Panc1 (cell line): ENCODE results near the gene DUS1L.

ENCODE experiments used
- POLR2AphosphoS5 ChIP-seq: IDR thresholded peaks from 2 replicates; pipeline ENCODE4 v1.6.1; 2012; ENCODE audit warnings: mild to moderate bottlenecking, low read depth, low read length, moderate library complexity
- REST ChIP-seq, 2 experiments: IDR thresholded peaks; 2 replicates each; pipeline ENCODE4 v1.6.1; 2011 to 2012; ENCODE audit warnings: low read depth in 2 of 2, control low read depth in 1 of 2, low read length in 1 of 2, mild to moderate bottlenecking in 1 of 2, moderate library complexity in 1 of 2; ENCODE audit not compliant: insufficient read depth in 1 of 2
- SIN3A ChIP-seq: IDR thresholded peaks from 2 replicates; pipeline ENCODE4 v1.6.1; 2012; ENCODE audit warnings: low read depth, mild to moderate bottlenecking, low read length, moderate library complexity, borderline replicate concordance; ENCODE audit not compliant: insufficient read depth
- TCF7L2 ChIP-seq: IDR thresholded peaks from 2 replicates; pipeline ENCODE4 v1.6.1; 2011; ENCODE audit warnings: mild to moderate bottlenecking, low read depth, low read length, inconsistent platforms
- TF ChIP-seq, protein P1 (sequence below): fragments of 450-650 bp; IDR thresholded peaks from 2 replicates; pipeline ENCODE4 v1.5.1; 2017; ENCODE audit warnings: mild to moderate bottlenecking

- TF ChIP-seq POLR2AphosphoS5: peak; percentile 84
- TF ChIP-seq, protein P1, sequence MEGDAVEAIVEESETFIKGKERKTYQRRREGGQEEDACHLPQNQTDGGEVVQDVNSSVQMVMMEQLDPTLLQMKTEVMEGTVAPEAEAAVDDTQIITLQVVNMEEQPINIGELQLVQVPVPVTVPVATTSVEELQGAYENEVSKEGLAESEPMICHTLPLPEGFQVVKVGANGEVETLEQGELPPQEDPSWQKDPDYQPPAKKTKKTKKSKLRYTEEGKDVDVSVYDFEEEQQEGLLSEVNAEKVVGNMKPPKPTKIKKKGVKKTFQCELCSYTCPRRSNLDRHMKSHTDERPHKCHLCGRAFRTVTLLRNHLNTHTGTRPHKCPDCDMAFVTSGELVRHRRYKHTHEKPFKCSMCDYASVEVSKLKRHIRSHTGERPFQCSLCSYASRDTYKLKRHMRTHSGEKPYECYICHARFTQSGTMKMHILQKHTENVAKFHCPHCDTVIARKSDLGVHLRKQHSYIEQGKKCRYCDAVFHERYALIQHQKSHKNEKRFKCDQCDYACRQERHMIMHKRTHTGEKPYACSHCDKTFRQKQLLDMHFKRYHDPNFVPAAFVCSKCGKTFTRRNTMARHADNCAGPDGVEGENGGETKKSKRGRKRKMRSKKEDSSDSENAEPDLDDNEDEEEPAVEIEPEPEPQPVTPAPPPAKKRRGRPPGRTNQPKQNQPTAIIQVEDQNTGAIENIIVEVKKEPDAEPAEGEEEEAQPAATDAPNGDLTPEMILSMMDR: no peak
- 0 out of 2 replicates have a peak, but pooled peaks have one; percentile 33 for TF ChIP-seq SIN3A
- TF ChIP-seq REST (IDR thresholded peaks at IDR 0.05; ENCODE audit: insufficient read depth in 1 of 2, low read depth in 2 of 2, low read length in 1 of 2): no peak
- TF ChIP-seq TCF7L2: no peak
These were observed 10.6 kb upstream of the DUS1L start for GRCh38 chr17:82076018-82076784.
